Neural cell (in vitro differentiated cells): ENCODE results near the gene S100A13. TPM values are rescaled to one million over a fixed set of nuclear protein-coding genes. Genes with fewer than 3 reads are reported as not detected.
"Not testable (repeated sequence)": the region's sequence is repeated elsewhere in the genome, so short reads cannot be mapped to it uniquely, and the experiment has no call there.

Experiments used
- H2AFZ ChIP-seq: fragments of 200-600, 300-800 bp; sonication (generic), shearing (Covaris generic); 2 replicates; pipeline ENCODE4 v1.6.0; 2014; ENCODE audit warnings: low read depth, mild to moderate bottlenecking, antibody characterized with exemption, low read length, moderate library complexity
- H3F3A ChIP-seq: fragments of 200-600 bp; shearing (Covaris generic); 2 replicates; pipeline ENCODE4 v1.6.1; 2016; ENCODE audit warnings: mild to moderate bottlenecking, moderate library complexity, mixed read lengths, antibody characterized with exemption, low read length; ENCODE audit not compliant: insufficient read depth, poor library complexity, severe bottlenecking
- H3K27ac ChIP-seq: fragments of 200-600, 300-800 bp; sonication (generic), shearing (Covaris generic); 2 replicates; pipeline ENCODE4 v1.5.1; 2014; ENCODE audit warnings: mild to moderate bottlenecking, low read length, moderate library complexity
- H3K27me3 ChIP-seq: fragments of 300-800, 200-600 bp; sonication (generic), shearing (Covaris generic); 2 replicates; pipeline ENCODE4 v1.6.0; 2014; ENCODE audit warnings: mild to moderate bottlenecking, low read depth, low read length, moderate library complexity; ENCODE audit not compliant: insufficient read depth
- H3K36me3 ChIP-seq: fragments of 300-800, 200-600 bp; sonication (generic), shearing (Covaris generic); 2 replicates; pipeline ENCODE4 v1.5.1; 2014; ENCODE audit warnings: mild to moderate bottlenecking, antibody characterized with exemption, low read length, moderate library complexity; ENCODE audit not compliant: insufficient read depth
- H3K4me2 ChIP-seq: fragments of 300-800, 200-600 bp; sonication (generic), shearing (Covaris generic); 2 replicates; pipeline ENCODE4 v1.6.0; 2014; ENCODE audit warnings: mild to moderate bottlenecking, low read length
- H3K4me3 ChIP-seq: fragments of 300-800, 200-600 bp; sonication (generic), shearing (Covaris generic); 2 replicates; pipeline ENCODE4 v1.5.1; 2014; ENCODE audit warnings: mild to moderate bottlenecking, low read length, moderate library complexity
- H3K79me2 ChIP-seq: fragments of 200-600 bp; shearing (Covaris generic); replicated peaks from 2 replicates; pipeline ENCODE4 v1.6.0; 2014; ENCODE audit warnings: mild to moderate bottlenecking, low read length, moderate library complexity; ENCODE audit not compliant: insufficient read depth
- H3K9ac ChIP-seq: fragments of 300-800, 200-600 bp; sonication (generic), shearing (Covaris generic); 2 replicates; pipeline ENCODE4 v1.6.1; 2016; ENCODE audit warnings: mild to moderate bottlenecking, low read length, mixed read lengths
- H3K9me2 ChIP-seq: fragments of 200-600 bp; shearing (Covaris generic); 2 replicates; pipeline ENCODE4 v1.6.1; 2016; ENCODE audit warnings: mild to moderate bottlenecking, low read length, mixed read lengths; ENCODE audit not compliant: insufficient read depth
- H3K9me3 ChIP-seq: fragments of 200-600, 300-800 bp; sonication (generic), shearing (Covaris generic); 2 replicates; pipeline ENCODE4 v1.6.1; 2016; ENCODE audit warnings: mild to moderate bottlenecking, mixed run types, low read length, moderate library complexity, mixed read lengths
- H4K20me1 ChIP-seq: fragments of 200-600 bp; shearing (Covaris generic); 2 replicates; pipeline ENCODE4 v1.6.1; 2016; ENCODE audit warnings: mild to moderate bottlenecking, mixed run types; ENCODE audit not compliant: insufficient read depth
- CTCF ChIP-seq: fragments of 450-650 bp; IDR thresholded peaks from 2 replicates; pipeline ENCODE4 v1.5.1; 2014; ENCODE audit warnings: antibody characterized with exemption, mild to moderate bottlenecking, moderate library complexity; ENCODE audit not compliant: poor library complexity, severe bottlenecking
- EP300 ChIP-seq: fragments of 450-650 bp; conservative IDR thresholded peaks from 2 replicates; pipeline ENCODE4 v1.6.1; 2014; ENCODE audit warnings: antibody characterized with exemption, mild to moderate bottlenecking, moderate library complexity; ENCODE audit not compliant: poor library complexity, severe bottlenecking
- EZH2 ChIP-seq: fragments of 200-600, 300-800 bp; shearing (Covaris generic), sonication (generic); IDR thresholded peaks from 2 replicates; pipeline ENCODE4 v1.6.1; 2014; ENCODE audit warnings: antibody characterized with exemption, low read length, borderline replicate concordance, mild to moderate bottlenecking; ENCODE audit not compliant: insufficient read depth, poor library complexity, severe bottlenecking
- MXI1 ChIP-seq: fragments of 450-650 bp; conservative IDR thresholded peaks from 2 replicates; pipeline ENCODE4 v1.6.1; 2014; ENCODE audit warnings: antibody characterized with exemption, mild to moderate bottlenecking; ENCODE audit not compliant: poor library complexity, severe bottlenecking
- POLR2AphosphoS5 ChIP-seq: IDR thresholded peaks from 2 replicates; pipeline ENCODE4 v1.6.1; 2012
- RAD21 ChIP-seq: fragments of 450-650 bp; conservative IDR thresholded peaks from 2 replicates; pipeline ENCODE4 v1.6.1; 2014; ENCODE audit warnings: antibody characterized with exemption, mild to moderate bottlenecking, moderate library complexity
- REST ChIP-seq: IDR thresholded peaks from 2 replicates; pipeline ENCODE4 v1.6.1; 2012; ENCODE audit warnings: borderline replicate concordance
- SMC3 ChIP-seq: fragments of 450-650 bp; conservative IDR thresholded peaks from 2 replicates; pipeline ENCODE4 v1.6.1; 2014; ENCODE audit warnings: antibody characterized with exemption, mild to moderate bottlenecking, moderate library complexity; ENCODE audit not compliant: poor library complexity
- TAF1 ChIP-seq: IDR thresholded peaks from 2 replicates; pipeline ENCODE4 v1.6.1; 2012; ENCODE audit warnings: low read depth
- polyA plus RNA-seq: library from polyadenylated mRNA; depleted of rRNA; stranded (reverse); fragments of >200 nt; gene quantifications from 2 replicates; pipeline ENCODE4 v1.2.3, GENCODE V29; 2014

Gene S100A13
- polyA plus RNA-seq, 1 donor from 2014 or later = 2.1 TPM

DNA sequence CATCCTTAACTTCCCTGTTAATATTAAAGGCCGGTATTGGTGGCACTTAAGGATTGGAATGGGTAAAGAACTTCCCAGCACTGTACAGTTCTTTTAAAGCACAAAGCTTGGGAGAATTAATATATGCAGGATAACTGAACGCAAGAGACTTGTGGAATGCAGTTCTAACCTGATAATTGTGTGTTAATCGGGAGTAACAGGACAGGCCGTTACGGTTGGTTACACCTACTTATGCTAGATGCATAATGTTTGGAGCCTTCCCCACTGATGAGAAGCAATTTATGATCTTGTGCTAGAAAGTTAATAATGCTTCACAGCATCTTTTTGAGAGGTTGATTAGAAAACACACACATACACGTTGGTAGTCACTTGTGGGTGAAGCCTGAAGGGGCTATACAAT, 13.6 kb upstream of the S100A13 start:
- H4K20me1 ChIP-seq = no peaks in the 10 kb centered on the region
- H3K27ac ChIP-seq = no peak overlapping the region

GRCh38 chr1:153640213-153640612, 12.9 kb upstream of the S100A13 start:
- not testable (repeated sequence) for H3K4me3 ChIP-seq, H3K9me2 ChIP-seq, H4K20me1 ChIP-seq, H3K4me2 ChIP-seq, H2AFZ ChIP-seq, H3K27me3 ChIP-seq, H3K9ac ChIP-seq, H3K27ac ChIP-seq, H3K9me3 ChIP-seq, H3F3A ChIP-seq
- Histone ChIP-seq H3K79me2 (peaks cover 24% of the 10 kb centered on the region), H3K36me3 (peaks cover 11% of the 10 kb centered on the region)

More for the DNA sequence above, 13.6 kb upstream of the S100A13 start:
- Histone ChIP-seq H3K36me3 (peaks cover 11% of the 10 kb centered on the region), H3K4me3 (no peak overlapping the region), H3K79me2 (peaks cover 18% of the 10 kb centered on the region), H3K9me2 (no peaks in the 10 kb centered on the region), H3K4me2 (no peak overlapping the region), H2AFZ (no peak overlapping the region), H3K9me3 (no peaks in the 10 kb centered on the region), H3K27me3 (no peaks in the 10 kb centered on the region), H3F3A (no peaks in the 10 kb centered on the region), H3K9ac (no peak overlapping the region)
- TF ChIP-seq CTCF = no peak
- no peak for TF ChIP-seq EZH2
- no peak for TF ChIP-seq POLR2AphosphoS5
- no peak for TF ChIP-seq SMC3
- no peak for TF ChIP-seq REST
- no peak for TF ChIP-seq MXI1
- TF ChIP-seq EP300 = no peak
- no peak for TF ChIP-seq TAF1
- no peak for TF ChIP-seq RAD21

DNA sequence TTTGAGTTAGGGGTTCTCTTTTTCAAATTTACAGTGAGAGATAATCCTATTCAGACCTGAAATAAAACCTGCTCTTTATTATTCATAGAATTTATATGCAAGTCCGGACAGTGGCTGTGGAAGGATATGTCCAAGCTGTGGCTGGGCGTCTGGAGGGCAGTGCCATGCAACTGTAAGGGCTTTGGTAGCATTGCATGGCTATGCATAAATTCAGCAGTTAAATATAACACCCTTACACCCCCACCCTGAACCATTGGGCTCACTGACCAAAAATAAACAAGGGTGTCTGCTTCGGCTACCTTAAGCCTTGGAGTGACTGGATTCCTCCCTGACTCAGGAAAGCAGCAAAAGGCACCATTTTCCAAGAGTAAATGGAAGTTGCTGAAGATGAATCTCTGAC, 12.0 kb upstream of the S100A13 start:
- Histone ChIP-seq H3K4me3 (no peak overlapping the region), H3K4me2 (no peak overlapping the region), H3K27ac (no peak overlapping the region), H3K27me3 (no peaks in the 10 kb centered on the region), H3K9me3 (no peaks in the 10 kb centered on the region), H3K79me2 (peaks cover 34% of the 10 kb centered on the region), H4K20me1 (no peaks in the 10 kb centered on the region), H3K36me3 (peaks cover 11% of the 10 kb centered on the region), H2AFZ (no peak overlapping the region), H3F3A (no peaks in the 10 kb centered on the region), H3K9me2 (no peaks in the 10 kb centered on the region), H3K9ac (no peak overlapping the region)
- TF ChIP-seq POLR2AphosphoS5 = no peak
- TF ChIP-seq CTCF = no peak
- TF ChIP-seq REST = no peak
- TF ChIP-seq EZH2 = no peak
- TF ChIP-seq TAF1 = no peak
- no peak for TF ChIP-seq SMC3
- TF ChIP-seq MXI1 = no peak
- no peak for TF ChIP-seq RAD21
- TF ChIP-seq EP300 = no peak
